ENCODE measurements around the gene PLOD3.
"Not testable (repeated sequence)": the region's sequence is repeated elsewhere in the genome, so short reads cannot be mapped to it uniquely, and the experiment has no call there.

Gene PLOD3

DNA sequence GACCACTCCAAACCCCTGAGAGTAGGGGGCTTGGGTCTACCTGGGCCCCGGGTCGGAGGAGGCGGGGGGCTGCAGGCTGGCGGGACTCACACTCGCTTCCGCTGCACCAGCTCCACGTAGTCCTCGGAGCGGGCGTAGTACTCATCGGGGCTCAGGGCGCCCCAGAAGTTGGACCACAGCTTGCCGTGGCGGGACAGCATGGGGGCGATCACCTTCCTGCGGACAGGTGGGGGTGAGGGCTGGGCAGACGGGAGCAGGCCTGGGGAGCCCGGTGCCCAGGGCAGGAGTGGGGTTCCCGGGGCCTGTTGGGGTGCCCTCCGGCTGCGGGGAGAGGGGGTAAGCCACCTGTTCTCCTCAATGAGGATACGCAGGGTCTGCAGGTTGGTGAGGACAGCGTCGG is 5.9 kb downstream of the PLOD3 start:
- Mint-ChIP-seq H3K27ac (no peak overlapping the region), H3K9me3 (no peaks in the 10 kb centered on the region), H3K27me3 (no peaks in the 10 kb centered on the region), H3K36me3 (peaks cover 30% of the 10 kb centered on the region), H3K4me3 (no peak overlapping the region), H3K4me1 (peaks cover 14% of the 10 kb centered on the region)
- CTCF ChIA-PET, result interaction anchor here (2.2 kb wide), 1 partner anchor 71 kb away, joined by 5 read pairs; no protein-coding TSS in a partner anchor
- DNase-seq, result no peak

- H3K9me3 Mint-ChIP-seq, result no peaks in the 10 kb centered on the region
- no peak for DNase-seq
- H3K36me3 Mint-ChIP-seq, result peaks cover 26% of the 10 kb centered on the region
- no peaks in the 10 kb centered on the region for H3K27me3 Mint-ChIP-seq
- CTCF ChIA-PET, result no interaction called here
- no peak overlapping the region for H3K4me3 Mint-ChIP-seq
- H3K4me1 Mint-ChIP-seq, result peaks cover 3% of the 10 kb centered on the region
- no peak overlapping the region for H3K27ac Mint-ChIP-seq
Measured at GRCh38 chr7:101210143-101210542, 7.2 kb downstream of the PLOD3 start.

GRCh38 chr7:101208794-101209193 is 8.6 kb downstream of the PLOD3 start:
- Mint-ChIP-seq H3K4me1 (peaks cover 6% of the 10 kb centered on the region), H3K9me3 (no peaks in the 10 kb centered on the region), H3K36me3 (peaks cover 19% of the 10 kb centered on the region), H3K4me3 (no peak overlapping the region), H3K27me3 (peaks cover 7% of the 10 kb centered on the region), H3K27ac (no peak overlapping the region)
- DNase-seq, result no peak
- CTCF ChIA-PET, result no interaction called here

GRCh38 chr7:101207459-101207858 is 9.9 kb downstream of the PLOD3 start:
- H3K4me3 Mint-ChIP-seq, result no peak overlapping the region
- H3K4me1 Mint-ChIP-seq, result peaks cover 12% of the 10 kb centered on the region
- no peaks in the 10 kb centered on the region for H3K9me3 Mint-ChIP-seq
- no peak overlapping the region for H3K27ac Mint-ChIP-seq
- CTCF ChIA-PET, result no interaction called here
- H3K36me3 Mint-ChIP-seq, result peaks cover 17% of the 10 kb centered on the region
- H3K27me3 Mint-ChIP-seq, result peaks cover 21% of the 10 kb centered on the region
- no peak for DNase-seq

GRCh38 chr7:101206665-101207042 is 10.7 kb downstream of the PLOD3 start:
- Mint-ChIP-seq H3K27ac (no peak overlapping the region), H3K36me3 (peaks cover 14% of the 10 kb centered on the region), H3K4me1 (peaks cover 12% of the 10 kb centered on the region), H3K4me3 (no peak overlapping the region), H3K9me3 (no peaks in the 10 kb centered on the region), H3K27me3 (peaks cover 29% of the 10 kb centered on the region)
- DNase-seq, result no peak
- CTCF ChIA-PET, result no interaction called here

GRCh38 chr7:101205901-101206664 is 11.3 kb downstream of the PLOD3 start:
- no peak overlapping the region for H3K4me3 Mint-ChIP-seq
- DNase-seq, result no peak
- H3K27me3 Mint-ChIP-seq, result peaks cover 34% of the 10 kb centered on the region
- peak overlapping the region; percentile 58 for H3K27ac Mint-ChIP-seq
- peaks cover 16% of the 10 kb centered on the region for H3K4me1 Mint-ChIP-seq
- H3K36me3 Mint-ChIP-seq, result peaks cover 14% of the 10 kb centered on the region
- no peaks in the 10 kb centered on the region for H3K9me3 Mint-ChIP-seq
- CTCF ChIA-PET, result interaction anchor here (1.4 to 3.1 kb wide), 2 partner anchors 38 to 62 kb away, joined by 3 to 8 read pairs; no protein-coding TSS in a partner anchor

GRCh38 chr7:101203740-101204738 is 13.3 kb downstream of the PLOD3 start:
- not testable (repeated sequence) for H3K9me3 Mint-ChIP-seq, H3K36me3 Mint-ChIP-seq
- DNase-seq, result peak; percentile 48
- Mint-ChIP-seq H3K27me3 (peaks cover 53% of the 10 kb centered on the region), H3K27ac (peak overlapping the region; percentile 82), H3K4me3 (peak overlapping the region; percentile 63), H3K4me1 (peaks cover 25% of the 10 kb centered on the region)
- CTCF ChIA-PET, result interaction anchor here (0.9 to 3.1 kb wide), 6 partner anchors 12 to 79 kb away, joined by 3 to 8 read pairs (median 3); partner anchors contain the start of genes PLOD3 and ZNHIT1

DNA sequence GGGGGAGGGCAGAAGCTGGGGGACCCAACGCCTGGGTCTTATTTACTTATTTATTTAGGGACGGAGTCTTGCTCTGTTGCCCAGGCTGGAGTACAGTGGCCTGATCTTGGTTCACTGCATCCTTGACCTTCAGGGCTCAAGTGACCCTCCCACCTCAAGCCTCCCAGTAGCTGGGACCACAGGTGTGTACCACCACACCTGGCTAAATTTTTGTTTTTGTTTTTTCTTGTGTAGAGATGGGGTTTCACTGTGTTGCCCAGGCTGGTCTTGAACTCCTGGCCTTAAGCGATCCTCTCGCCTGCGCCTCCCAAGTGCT is 14.8 kb downstream of the PLOD3 start:
- no peak for DNase-seq
- no peaks in the 10 kb centered on the region for H3K9me3 Mint-ChIP-seq
- no peak overlapping the region for H3K4me3 Mint-ChIP-seq
- H3K27me3 Mint-ChIP-seq, result peaks cover 61% of the 10 kb centered on the region
- no peak overlapping the region for H3K27ac Mint-ChIP-seq
- peaks cover 25% of the 10 kb centered on the region for H3K4me1 Mint-ChIP-seq
- H3K36me3 Mint-ChIP-seq, result peaks cover 5% of the 10 kb centered on the region
- CTCF ChIA-PET, result interaction anchor here (0.8 to 2.1 kb wide), 3 partner anchors 10 to 80 kb away, joined by 3 to 6 read pairs (median 3); no protein-coding TSS in a partner anchor

- DNase-seq, result no peak
- Mint-ChIP-seq H3K27ac (no peak overlapping the region), H3K36me3 (peaks cover 5% of the 10 kb centered on the region), H3K4me1 (peaks cover 25% of the 10 kb centered on the region), H3K9me3 (no peaks in the 10 kb centered on the region), H3K27me3 (peaks cover 66% of the 10 kb centered on the region), H3K4me3 (no peak overlapping the region)
- CTCF ChIA-PET, result interaction anchor here (0.7 to 1.5 kb wide), 3 partner anchors 9 to 42 kb away, joined by 3 read pairs; no protein-coding TSS in a partner anchor
Measured at GRCh38 chr7:101201695-101202602, 15.4 kb downstream of the PLOD3 start.

DNA sequence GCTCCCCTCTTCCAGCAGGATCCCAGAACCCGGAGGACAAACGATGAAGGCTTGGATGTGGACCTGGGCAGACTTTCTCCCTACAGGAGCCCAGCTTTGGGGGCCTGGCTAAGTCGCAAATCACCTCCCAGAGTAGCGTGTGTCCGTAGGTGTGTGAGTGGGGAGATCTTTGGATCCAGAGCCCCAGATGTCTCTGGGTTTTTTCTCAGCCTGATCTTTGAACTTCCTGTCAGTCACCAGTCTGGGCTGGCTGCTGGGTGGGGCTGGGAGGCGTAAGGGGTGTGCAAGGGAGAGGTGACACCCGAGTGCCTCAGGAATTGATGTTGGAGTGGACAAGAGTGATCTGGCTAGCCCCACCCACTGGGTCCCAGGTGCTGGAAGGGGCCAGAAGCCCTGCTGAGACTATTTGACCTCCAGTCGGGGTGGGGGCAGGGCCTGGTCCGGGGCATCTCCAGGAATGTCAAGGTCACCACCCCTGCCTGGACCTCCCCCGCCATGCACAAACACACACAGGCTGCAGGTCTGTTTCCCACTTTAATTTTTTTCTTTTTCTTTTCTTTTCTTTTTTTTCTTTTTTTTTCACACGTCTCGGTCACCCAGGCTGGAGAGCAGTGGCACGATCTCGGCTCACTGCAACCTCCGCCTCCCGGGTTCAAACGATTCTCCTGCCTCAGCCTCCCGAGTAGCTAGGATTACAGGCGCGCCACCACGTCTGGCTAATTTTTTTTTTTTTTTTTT is 16.4 kb downstream of the PLOD3 start, which contains the start of gene MOGAT3:
Gene MOGAT3, minus strand, starts transcription at position 175 of the 738 bp plus-strand sequence. CDS start 182 bp downstream, outside the sequence.
- H3K27ac Mint-ChIP-seq, result peak within 1 kb of the TSS; percentile 20
- H3K27me3 Mint-ChIP-seq, result peaks cover 70% of the 10 kb centered on the region
- DNase-seq, result peak; percentile 41
- peaks cover 1% of the 10 kb centered on the region for H3K36me3 Mint-ChIP-seq
- H3K4me3 Mint-ChIP-seq, result no peak within 1 kb of the TSS
- CTCF ChIA-PET, result interaction anchor here (1.1 to 1.5 kb wide), 2 partner anchors 8 to 9 kb away, joined by 4 to 5 read pairs; no protein-coding TSS in a partner anchor
- no peaks in the 10 kb centered on the region for H3K9me3 Mint-ChIP-seq
- peaks cover 25% of the 10 kb centered on the region for H3K4me1 Mint-ChIP-seq

DNA sequence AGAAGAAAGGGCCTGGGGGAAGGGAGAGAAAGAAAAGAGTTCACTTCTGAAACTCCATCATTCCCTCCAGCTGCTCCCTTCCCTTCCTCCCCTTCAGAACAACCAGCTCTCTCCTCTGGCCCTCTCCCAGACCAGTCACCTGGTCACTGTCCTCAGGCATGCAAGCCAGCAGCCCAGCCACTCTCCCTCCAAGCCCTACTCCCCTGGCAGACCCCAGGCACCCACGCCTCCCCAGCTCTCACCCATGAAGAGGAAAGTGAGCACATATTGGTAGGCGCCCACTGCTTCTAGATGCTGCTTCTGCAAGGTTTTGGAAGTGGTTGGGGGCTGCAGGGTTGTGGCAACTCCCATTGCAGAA is 16.9 kb downstream of the PLOD3 start:
- H3K27me3 Mint-ChIP-seq, result peaks cover 75% of the 10 kb centered on the region

GRCh38 chr7:101199522-101199921 is 17.9 kb downstream of the PLOD3 start:
- H3K4me3 Mint-ChIP-seq, H3K9me3 Mint-ChIP-seq, H3K27ac Mint-ChIP-seq, DNase-seq, H3K36me3 Mint-ChIP-seq: not testable (repeated sequence)
- CTCF ChIA-PET, result interaction anchor here (1.5 to 1.8 kb wide), 2 partner anchors 8 to 83 kb away, joined by 4 to 5 read pairs; no protein-coding TSS in a partner anchor
- Mint-ChIP-seq H3K4me1 (peaks cover 25% of the 10 kb centered on the region), H3K27me3 (peaks cover 79% of the 10 kb centered on the region)

More for the DNA sequence above, 16.9 kb downstream of the PLOD3 start:
- H3K36me3 Mint-ChIP-seq, result no peaks in the 10 kb centered on the region
- peaks cover 25% of the 10 kb centered on the region for H3K4me1 Mint-ChIP-seq
- CTCF ChIA-PET, result interaction anchor here (1.1 to 1.5 kb wide), 2 partner anchors 8 to 9 kb away, joined by 4 to 5 read pairs; no protein-coding TSS in a partner anchor
- no peak overlapping the region for H3K4me3 Mint-ChIP-seq
- no peak for DNase-seq
- H3K9me3 Mint-ChIP-seq, result no peaks in the 10 kb centered on the region
- no peak overlapping the region for H3K27ac Mint-ChIP-seq

DNA sequence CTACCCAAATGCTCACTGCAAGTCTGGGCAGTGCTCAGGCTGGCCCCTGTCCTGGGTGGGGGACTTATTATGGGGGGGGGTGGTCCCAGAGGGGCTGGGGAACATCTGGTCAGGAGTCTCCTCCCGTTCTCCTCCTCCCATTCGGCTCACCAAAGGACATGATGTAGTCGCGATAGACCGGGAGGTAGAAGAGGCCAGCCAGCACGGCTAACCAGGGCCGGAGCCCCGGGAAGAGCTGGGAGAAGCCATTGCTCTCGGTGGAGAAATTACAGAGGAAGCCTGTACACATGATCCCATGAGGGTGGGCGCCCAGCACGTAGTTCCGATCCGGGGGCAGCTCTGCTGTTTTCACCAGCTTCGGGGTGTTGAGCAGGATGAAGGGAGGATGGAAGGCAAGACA is 18.9 kb downstream of the PLOD3 start:
- no peaks in the 10 kb centered on the region for H3K9me3 Mint-ChIP-seq
- peaks cover 17% of the 10 kb centered on the region for H3K4me1 Mint-ChIP-seq
- no peak for DNase-seq
- H3K27ac Mint-ChIP-seq, result no peak overlapping the region
- CTCF ChIA-PET, result interaction anchor here (1.8 kb wide), 1 partner anchor 84 kb away, joined by 5 read pairs; no protein-coding TSS in a partner anchor
- peaks cover 75% of the 10 kb centered on the region for H3K27me3 Mint-ChIP-seq
- H3K4me3 Mint-ChIP-seq, result no peak overlapping the region
- H3K36me3 Mint-ChIP-seq, result no peaks in the 10 kb centered on the region
